ENCODE data around the gene LOX. TPM values are rescaled to one million over a fixed set of nuclear protein-coding genes. Genes with fewer than 3 reads are reported as not detected.

Gene LOX
- total and polyA plus RNA-seq, 9 of the 15 experiments (the other 6 are each of a cell fraction or from before 2014, with no cell fraction given): 0.06 to 0.09 TPM; not detected in 7

DNA sequence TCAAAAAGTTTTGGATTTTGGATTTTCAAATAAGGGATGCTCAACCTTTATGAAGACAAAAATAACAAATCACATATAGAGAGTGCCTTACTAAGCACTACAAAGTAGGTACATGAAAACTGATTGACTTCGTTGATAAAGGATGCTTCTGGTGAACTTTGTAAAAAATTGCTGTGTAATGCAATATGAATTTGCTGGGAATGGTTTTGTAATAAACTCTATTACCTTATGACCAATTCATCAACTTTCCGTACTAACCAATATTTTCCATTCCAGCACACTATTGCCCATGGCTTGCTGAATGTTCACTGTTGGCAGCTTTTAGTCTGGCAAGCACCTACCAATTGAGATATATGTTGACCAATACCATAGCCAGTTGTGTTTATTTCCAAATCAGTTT lies 27.9 kb upstream of the LOX start (continued):
- TF ChIP-seq C11orf30 (IDR thresholded peaks at IDR 0.05; ENCODE audit: low read depth): peak; percentile 53; the same call in 1 of the 2 replicates
- TF ChIP-seq, protein P1, sequence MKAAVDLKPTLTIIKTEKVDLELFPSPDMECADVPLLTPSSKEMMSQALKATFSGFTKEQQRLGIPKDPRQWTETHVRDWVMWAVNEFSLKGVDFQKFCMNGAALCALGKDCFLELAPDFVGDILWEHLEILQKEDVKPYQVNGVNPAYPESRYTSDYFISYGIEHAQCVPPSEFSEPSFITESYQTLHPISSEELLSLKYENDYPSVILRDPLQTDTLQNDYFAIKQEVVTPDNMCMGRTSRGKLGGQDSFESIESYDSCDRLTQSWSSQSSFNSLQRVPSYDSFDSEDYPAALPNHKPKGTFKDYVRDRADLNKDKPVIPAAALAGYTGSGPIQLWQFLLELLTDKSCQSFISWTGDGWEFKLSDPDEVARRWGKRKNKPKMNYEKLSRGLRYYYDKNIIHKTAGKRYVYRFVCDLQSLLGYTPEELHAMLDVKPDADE (conservative IDR thresholded peaks at IDR 0.05; ENCODE audit: control insufficient read depth, low read depth, low read length): no peak

GRCh38 chr5:122102825-122103224 lies 24.8 kb upstream of the LOX start:
- H3K4me2 ChIP-seq (ENCODE audit: insufficient read depth, low read length): no peak overlapping the region
- no peak overlapping the region for H3K9ac ChIP-seq (ENCODE audit: insufficient read depth in 1 of 2, low read depth in 2 of 2, low read length in 2 of 2)
- no TSS peak for BruUV-seq (replicated peaks)
- WGBS (ENCODE audit: insufficient coverage, low coverage, missing lambda C conversion rate): 71% methylated on average over 1 of the region's 1 CpG
- no peaks in the 10 kb centered on the region for H3K27me3 ChIP-seq (ENCODE audit: control insufficient read depth in 2 of 2, insufficient read depth in 2 of 2, low read length in 2 of 2)
- H2AFZ ChIP-seq (ENCODE audit: low read depth, low read length): peak overlapping the region; percentile 47; the same call in 1 of the 2 replicates
- peaks cover 6 to 13% of the 10 kb centered on the region in 2 experiments; a peak in 3 of 5 replicates for H3K4me1 ChIP-seq (replicated peaks in 1 of 2; ENCODE audit: control insufficient read depth in 2 of 2, insufficient read depth in 2 of 2, low read length in 2 of 2)
- ChIA-PET CTCF (ENCODE audit: low intra/inter-chr PET ratio) (no interaction called here), POLR2A (interaction anchor here (3.1 kb wide), 1 partner anchor 9 kb away, joined by 17 read pairs; no protein-coding TSS in a partner anchor)
- H3K36me3 ChIP-seq (ENCODE audit: control insufficient read depth, insufficient read depth, low read length): no peaks in the 10 kb centered on the region
- TF ChIP-seq TRIM24 (IDR thresholded peaks at IDR 0.05) (peak; percentile 46 to 58; a peak in 2 of 4 replicates), CCAR2 (IDR thresholded peaks at IDR 0.05; ENCODE audit: low read depth, low read length) (no peak), ZNF175 (CRISPR knock-in tag; IDR thresholded peaks at IDR 0.05; ENCODE audit: low read depth) (0 out of 2 replicates have a peak, but pooled peaks have one; percentile 25), ETV1 (tag; conservative IDR thresholded peaks at IDR 0.05; ENCODE audit: low read depth) (peak; percentile 32), ZKSCAN1 (IDR thresholded peaks at IDR 0.05; ENCODE audit: low read depth, low read length) (peak; percentile 52; the same call in 1 of the 2 replicates), CEBPG (CRISPR knock-in tag; IDR thresholded peaks at IDR 0.05) (no peak), CEBPG (tag; conservative IDR thresholded peaks at IDR 0.05 in 1 of 2, IDR thresholded peaks at IDR 0.05 in 1 of 2) (peak in 1 of 2 experiments; percentile 88; a peak in 2 of 4 replicates)
- TF ChIP-seq, protein P2, sequence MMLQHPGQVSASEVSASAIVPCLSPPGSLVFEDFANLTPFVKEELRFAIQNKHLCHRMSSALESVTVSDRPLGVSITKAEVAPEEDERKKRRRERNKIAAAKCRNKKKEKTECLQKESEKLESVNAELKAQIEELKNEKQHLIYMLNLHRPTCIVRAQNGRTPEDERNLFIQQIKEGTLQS (IDR thresholded peaks at IDR 0.05): peak; percentile 65
- TF ChIP-seq, protein P2 (CRISPR knock-in tag; conservative IDR thresholded peaks at IDR 0.05): no peak
- TF ChIP-seq, protein P3, sequence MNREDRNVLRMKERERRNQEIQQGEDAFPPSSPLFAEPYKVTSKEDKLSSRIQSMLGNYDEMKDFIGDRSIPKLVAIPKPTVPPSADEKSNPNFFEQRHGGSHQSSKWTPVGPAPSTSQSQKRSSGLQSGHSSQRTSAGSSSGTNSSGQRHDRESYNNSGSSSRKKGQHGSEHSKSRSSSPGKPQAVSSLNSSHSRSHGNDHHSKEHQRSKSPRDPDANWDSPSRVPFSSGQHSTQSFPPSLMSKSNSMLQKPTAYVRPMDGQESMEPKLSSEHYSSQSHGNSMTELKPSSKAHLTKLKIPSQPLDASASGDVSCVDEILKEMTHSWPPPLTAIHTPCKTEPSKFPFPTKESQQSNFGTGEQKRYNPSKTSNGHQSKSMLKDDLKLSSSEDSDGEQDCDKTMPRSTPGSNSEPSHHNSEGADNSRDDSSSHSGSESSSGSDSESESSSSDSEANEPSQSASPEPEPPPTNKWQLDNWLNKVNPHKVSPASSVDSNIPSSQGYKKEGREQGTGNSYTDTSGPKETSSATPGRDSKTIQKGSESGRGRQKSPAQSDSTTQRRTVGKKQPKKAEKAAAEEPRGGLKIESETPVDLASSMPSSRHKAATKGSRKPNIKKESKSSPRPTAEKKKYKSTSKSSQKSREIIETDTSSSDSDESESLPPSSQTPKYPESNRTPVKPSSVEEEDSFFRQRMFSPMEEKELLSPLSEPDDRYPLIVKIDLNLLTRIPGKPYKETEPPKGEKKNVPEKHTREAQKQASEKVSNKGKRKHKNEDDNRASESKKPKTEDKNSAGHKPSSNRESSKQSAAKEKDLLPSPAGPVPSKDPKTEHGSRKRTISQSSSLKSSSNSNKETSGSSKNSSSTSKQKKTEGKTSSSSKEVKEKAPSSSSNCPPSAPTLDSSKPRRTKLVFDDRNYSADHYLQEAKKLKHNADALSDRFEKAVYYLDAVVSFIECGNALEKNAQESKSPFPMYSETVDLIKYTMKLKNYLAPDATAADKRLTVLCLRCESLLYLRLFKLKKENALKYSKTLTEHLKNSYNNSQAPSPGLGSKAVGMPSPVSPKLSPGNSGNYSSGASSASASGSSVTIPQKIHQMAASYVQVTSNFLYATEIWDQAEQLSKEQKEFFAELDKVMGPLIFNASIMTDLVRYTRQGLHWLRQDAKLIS (CRISPR knock-in tag; IDR thresholded peaks at IDR 0.05): no peak
- no peak overlapping the region for H3K4me3 ChIP-seq
- H3K79me2 ChIP-seq (ENCODE audit: control insufficient read depth, insufficient read depth, low read length): no peaks in the 10 kb centered on the region
- ATAC-seq (no peak; the same call in 2 of the 3 replicates), DNase-seq (ENCODE audit: extremely low read depth in 1 of 4, low spot score in 3 of 4) (no peak), FAIRE-seq (peak; percentile 46)
- H3K27ac ChIP-seq (ENCODE audit: extremely low read depth, low read depth, low read length): no peak overlapping the region; the same call in 2 of the 3 replicates
- in situ Hi-C loops (cut with MboI): no loop called here
- intact Hi-C loops (cut with micrococcal nuclease): no loop called here
- no peaks in the 10 kb centered on the region for H3K9me1 ChIP-seq (ENCODE audit: control insufficient read depth, insufficient read depth, low read length)
- H4K20me1 ChIP-seq (replicated peaks; ENCODE audit: control insufficient read depth, insufficient read depth, low read length): no peaks in the 10 kb centered on the region
- H3K9me3 ChIP-seq (replicated peaks; ENCODE audit: control insufficient read depth, insufficient read depth, low read depth, low read length): no peaks in the 10 kb centered on the region

All from K562 (cell line).